GM12873 (cell line): Measurements from ENCODE around the gene SH3BGR.

Experiments used
- TF ChIP-seq, protein P1 (sequence below): IDR thresholded peaks from 2 replicates; pipeline ENCODE4 v1.5.1; 2012; ENCODE audit warnings: low read depth, mild to moderate bottlenecking, moderate library complexity, low read length, control low read depth; ENCODE audit not compliant: insufficient read depth; ENCODE audit errors: missing control alignments

SH3BGR gene

GRCh38 chr21:39529026-39529425 is 77.3 kb downstream of the SH3BGR start:
- TF ChIP-seq, protein P1, sequence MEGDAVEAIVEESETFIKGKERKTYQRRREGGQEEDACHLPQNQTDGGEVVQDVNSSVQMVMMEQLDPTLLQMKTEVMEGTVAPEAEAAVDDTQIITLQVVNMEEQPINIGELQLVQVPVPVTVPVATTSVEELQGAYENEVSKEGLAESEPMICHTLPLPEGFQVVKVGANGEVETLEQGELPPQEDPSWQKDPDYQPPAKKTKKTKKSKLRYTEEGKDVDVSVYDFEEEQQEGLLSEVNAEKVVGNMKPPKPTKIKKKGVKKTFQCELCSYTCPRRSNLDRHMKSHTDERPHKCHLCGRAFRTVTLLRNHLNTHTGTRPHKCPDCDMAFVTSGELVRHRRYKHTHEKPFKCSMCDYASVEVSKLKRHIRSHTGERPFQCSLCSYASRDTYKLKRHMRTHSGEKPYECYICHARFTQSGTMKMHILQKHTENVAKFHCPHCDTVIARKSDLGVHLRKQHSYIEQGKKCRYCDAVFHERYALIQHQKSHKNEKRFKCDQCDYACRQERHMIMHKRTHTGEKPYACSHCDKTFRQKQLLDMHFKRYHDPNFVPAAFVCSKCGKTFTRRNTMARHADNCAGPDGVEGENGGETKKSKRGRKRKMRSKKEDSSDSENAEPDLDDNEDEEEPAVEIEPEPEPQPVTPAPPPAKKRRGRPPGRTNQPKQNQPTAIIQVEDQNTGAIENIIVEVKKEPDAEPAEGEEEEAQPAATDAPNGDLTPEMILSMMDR, result no peak

DNA sequence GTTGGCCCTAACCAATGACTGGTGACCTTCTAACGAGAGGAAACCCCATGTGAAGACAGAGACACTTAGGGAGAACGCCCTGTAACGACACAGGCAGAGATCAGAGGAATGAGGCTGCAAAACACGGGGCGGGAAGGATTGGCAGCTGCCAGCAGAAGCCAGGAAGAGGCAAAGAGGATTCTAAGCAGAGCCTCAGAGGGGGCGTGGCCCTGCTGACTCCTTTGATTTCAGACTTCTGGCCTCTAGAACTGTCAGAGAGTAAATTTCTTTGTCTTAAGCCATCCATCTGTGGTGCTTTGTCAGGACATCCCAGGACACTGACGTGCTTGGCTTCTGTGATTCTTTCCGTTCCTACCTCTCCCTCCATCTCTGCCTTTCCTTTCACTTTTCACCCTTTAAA is 79.3 kb downstream of the SH3BGR start:
- TF ChIP-seq, protein P1, result no peak

- TF ChIP-seq, protein P1, result no peak
Observed at GRCh38 chr21:39531840-39532239, 80.1 kb downstream of the SH3BGR start.

- TF ChIP-seq, protein P1, result no peak
Observed at GRCh38 chr21:39533545-39534380, 82.0 kb downstream of the SH3BGR start.

DNA sequence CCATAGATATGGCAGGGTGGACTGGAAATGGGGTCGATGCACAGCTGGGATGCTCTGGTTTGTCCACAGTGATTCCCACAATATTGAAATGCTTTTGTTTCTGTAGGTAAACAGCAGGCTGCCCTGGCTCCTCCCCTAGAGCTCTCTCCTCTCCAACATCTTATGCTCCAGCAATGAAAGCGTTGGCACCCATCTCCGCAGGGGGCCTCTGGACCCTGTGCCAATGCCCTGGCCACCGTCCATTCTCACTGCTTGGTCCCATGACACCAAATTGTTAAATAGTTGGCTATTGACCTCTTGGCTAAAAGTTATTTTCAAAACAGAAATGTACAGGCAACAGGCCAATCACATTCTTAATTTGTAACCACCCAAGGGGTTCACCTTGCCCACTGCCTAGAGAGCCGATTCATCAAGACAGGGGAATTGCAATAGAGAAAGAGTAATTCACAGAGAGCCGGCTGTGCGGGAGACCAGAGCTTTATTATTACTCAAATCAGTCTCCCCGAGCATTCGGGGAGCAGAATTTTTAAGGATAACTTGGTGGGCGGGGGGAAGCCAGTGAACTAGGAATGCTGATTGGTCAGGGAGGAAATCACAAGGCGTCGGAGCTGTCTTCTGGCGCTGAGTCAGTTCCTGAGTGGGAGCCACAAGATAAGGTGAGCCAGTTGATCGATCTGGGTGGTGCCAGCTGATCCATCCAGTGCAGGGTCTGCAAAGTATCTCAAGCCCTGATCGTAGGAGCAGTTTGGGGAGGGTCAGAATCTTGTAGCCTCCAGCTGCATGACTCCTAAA is 84.1 kb downstream of the SH3BGR start:
- TF ChIP-seq, protein P1, result no peak

GRCh38 chr21:39536835-39537234 is 85.1 kb downstream of the SH3BGR start:
- TF ChIP-seq, protein P1, result no peak

GRCh38 chr21:39537571-39537970 is 85.8 kb downstream of the SH3BGR start:
- TF ChIP-seq, protein P1, result no peak
